IMR-90 (cell line): Measurements from ENCODE around the gene ITGB2. TPM values are rescaled to one million over a fixed set of nuclear protein-coding genes. Genes with fewer than 3 reads are reported as not detected.
A peak's percentile ranks its signal among the peaks of the same experiment; 100 is the strongest.

Experiments
- ATAC-seq: fragments of 200-7000 bp; cut with Tn5 transposase; 2 replicates; pipeline ENCODE4 v1.9.1; 2020; ENCODE audit warnings: low read depth, mild to moderate bottlenecking, moderate library complexity
- BruUV-seq: library from RNA; stranded (reverse); fragments of 400-500 nt; replicated peaks from 2 replicates; lab custom pipeline; 2021; lab: Mats Ljungman, UMichigan
- CTCF ChIA-PET: fragments of 300-600 bp; formaldehyde crosslinking; extraction: SDS; loops from one replicate; lab custom pipeline; 2021; ENCODE audit warnings: antibody characterized with exemption; lab: Yijun Ruan, JAX
- POLR2A ChIA-PET: fragments of 300-600 bp; sonication (Branson Sonifier 250); formaldehyde crosslinking; loops from one replicate; lab custom pipeline; 2022; ENCODE audit warnings: antibody characterized with exemption; ENCODE audit not compliant: unreplicated experiment; lab: Charles Lee
- DNase-seq: peaks from one replicate; pipeline ENCODE4 v3.0.0; 2013
- H2AFZ ChIP-seq: replicated peaks from 2 replicates; pipeline ENCODE3; 2013; ENCODE audit warnings: low read length, mild to moderate bottlenecking; ENCODE audit not compliant: poor library complexity
- H2AK5ac ChIP-seq: 2 replicates; pipeline ENCODE4 v1.6.1; 2013; ENCODE audit warnings: low read depth, low read length, inconsistent platforms
- H2AK9ac ChIP-seq: replicated peaks from 2 replicates; pipeline ENCODE3; 2013; ENCODE audit warnings: mild to moderate bottlenecking, low read depth, low read length, moderate library complexity; ENCODE audit not compliant: poor library complexity
- H2BK120ac ChIP-seq: 2 replicates; pipeline ENCODE4 v1.6.1; 2013; ENCODE audit warnings: low read depth, low read length, inconsistent platforms
- H2BK15ac ChIP-seq: 3 replicates; pipeline ENCODE4 v1.6.1; 2013; ENCODE audit warnings: low read depth, low read length, inconsistent platforms
- H2BK20ac ChIP-seq: 2 replicates; pipeline ENCODE4 v1.6.1; 2013; ENCODE audit warnings: low read depth, mild to moderate bottlenecking, inconsistent platforms, low read length, moderate library complexity
- H2BK5ac ChIP-seq: 2 replicates; pipeline ENCODE4 v1.6.1; 2013; ENCODE audit warnings: mild to moderate bottlenecking, low read depth, low read length, inconsistent platforms; ENCODE audit not compliant: poor library complexity, severe bottlenecking
- H3K14ac ChIP-seq: replicated peaks from 2 replicates; pipeline ENCODE4 v1.6.1; 2013; ENCODE audit warnings: low read depth, low read length, inconsistent platforms
- H3K18ac ChIP-seq: 2 replicates; pipeline ENCODE4 v1.6.1; 2013; ENCODE audit warnings: low read depth, low read length, control low read depth
- H3K23ac ChIP-seq: 2 replicates; pipeline ENCODE4 v1.6.1; 2013; ENCODE audit warnings: low read depth, low read length, inconsistent platforms
- H3K27ac ChIP-seq: 2 replicates; pipeline ENCODE4 v1.5.1; 2013; ENCODE audit warnings: mild to moderate bottlenecking, control low read depth, low read length; ENCODE audit not compliant: insufficient read depth
- H3K27me3 ChIP-seq: 2 replicates; pipeline ENCODE4 v1.6.1; 2013; ENCODE audit warnings: low read length; ENCODE audit not compliant: control insufficient read depth, insufficient read depth
- H3K36me3 ChIP-seq: 2 replicates; pipeline ENCODE4 v1.6.1; 2013; ENCODE audit warnings: low read length, mixed read lengths; ENCODE audit not compliant: control insufficient read depth, insufficient read depth
- H3K4ac ChIP-seq: 2 replicates; pipeline ENCODE4 v1.6.1; 2013; ENCODE audit warnings: low read depth, low read length, inconsistent platforms
- H3K4me1 ChIP-seq: 2 replicates; pipeline ENCODE4 v1.6.1; 2013; ENCODE audit warnings: low read length, mixed read lengths; ENCODE audit not compliant: control insufficient read depth, insufficient read depth
- H3K4me2 ChIP-seq: 2 replicates; pipeline ENCODE4 v1.6.1; 2013; ENCODE audit warnings: low read depth, mild to moderate bottlenecking, control low read depth, low read length, moderate library complexity
- H3K4me3 ChIP-seq: 2 replicates; pipeline ENCODE4 v1.5.1; 2013; ENCODE audit warnings: low read depth, mild to moderate bottlenecking, control low read depth, low read length, moderate library complexity; ENCODE audit not compliant: insufficient read depth
- H3K56ac ChIP-seq: 2 replicates; pipeline ENCODE4 v1.6.1; 2013; ENCODE audit warnings: low read length, inconsistent platforms; ENCODE audit not compliant: insufficient read depth; ENCODE audit errors: extremely low read depth
- H3K79me1 ChIP-seq, 2 experiments: 2 replicates each; pipeline ENCODE4 v1.6.1; 2013; ENCODE audit warnings: low read length in 2 of 2, inconsistent platforms in 1 of 2, low read depth in 1 of 2
- H3K9ac ChIP-seq: 2 replicates; pipeline ENCODE4 v1.6.1; 2013; ENCODE audit warnings: low read depth, low read length, control low read depth
- H3K9me1 ChIP-seq: 2 replicates; pipeline ENCODE4 v1.6.1; 2013; ENCODE audit warnings: low read length, inconsistent platforms; ENCODE audit not compliant: insufficient read depth
- H3K9me3 ChIP-seq: 2 replicates; pipeline ENCODE4 v1.6.1; 2013; ENCODE audit warnings: low read length; ENCODE audit not compliant: control insufficient read depth, insufficient read depth
- H4K20me1 ChIP-seq: 2 replicates; pipeline ENCODE4 v1.6.1; 2013; ENCODE audit warnings: low read length, inconsistent platforms; ENCODE audit not compliant: insufficient read depth
- H4K5ac ChIP-seq: 2 replicates; pipeline ENCODE4 v1.6.1; 2013; ENCODE audit warnings: mild to moderate bottlenecking, low read depth, low read length, control low read depth
- H4K8ac ChIP-seq, 2 experiments: 2 replicates each; pipeline ENCODE4 v1.6.1; 2013; ENCODE audit warnings: low read depth in 2 of 2, low read length in 2 of 2, control low read depth in 1 of 2, inconsistent platforms in 1 of 2
- H4K91ac ChIP-seq: 2 replicates; pipeline ENCODE4 v1.6.1; 2013; ENCODE audit warnings: low read depth, low read length, inconsistent platforms; ENCODE audit not compliant: insufficient read depth
- CEBPB ChIP-seq: IDR thresholded peaks from 2 replicates; pipeline ENCODE4 v1.6.1; 2012; ENCODE audit warnings: low read depth, low read length, improper control_type of control experiment
- FOS ChIP-seq: fragments of 150-350 bp; IDR thresholded peaks from 2 replicates; pipeline ENCODE4 v1.6.1; 2016; ENCODE audit warnings: low read depth, low read length
- MAFK ChIP-seq: IDR thresholded peaks from 2 replicates; pipeline ENCODE4 v1.6.1; 2012; ENCODE audit warnings: low read depth, low read length, improper control_type of control experiment
- MXI1 ChIP-seq: IDR thresholded peaks from 2 replicates; pipeline ENCODE4 v1.6.1; 2012; ENCODE audit warnings: low read depth, mild to moderate bottlenecking, low read length, moderate library complexity, borderline replicate concordance
- POLR2A ChIP-seq: IDR thresholded peaks from 2 replicates; pipeline ENCODE4 v1.6.1; 2012; ENCODE audit warnings: mild to moderate bottlenecking, low read depth, low read length
- RAD21 ChIP-seq: IDR thresholded peaks from 2 replicates; pipeline ENCODE4 v1.6.1; 2012; ENCODE audit warnings: low read length, improper control_type of control experiment
- RCOR1 ChIP-seq: IDR thresholded peaks from 2 replicates; pipeline ENCODE4 v1.6.1; 2012; ENCODE audit warnings: mild to moderate bottlenecking, low read length, improper control_type of control experiment; ENCODE audit not compliant: insufficient replicate concordance
- RFX5 ChIP-seq: IDR thresholded peaks from 2 replicates; pipeline ENCODE4 v1.8.0; 2012; ENCODE audit warnings: low read depth, mild to moderate bottlenecking, low read length, moderate library complexity
- SMC3 ChIP-seq: fragments of 150-350 bp; IDR thresholded peaks from 2 replicates; pipeline ENCODE4 v1.6.1; 2016; ENCODE audit warnings: low read depth, mild to moderate bottlenecking, antibody characterized with exemption, low read length, moderate library complexity
- WGBS, 2 experiments: methylation state at CpG; one replicate each; pipeline versions ENCODE4 v1.1.5 to v1.1.7; 2013; ENCODE audit warnings: missing lambda C conversion rate in 2 of 2; ENCODE audit not compliant: insufficient read length in 1 of 2; ENCODE audit errors: extremely low coverage in 2 of 2; 5-methylcytosine and 5-hydroxymethylcytosine counted together
- dilution Hi-C: fragments of 300-500 bp; cut with HindIII; formaldehyde crosslinking; loops from one replicate; pipeline ENCODE4 v1.14.3; 2018; ENCODE audit warnings: low sequenced_read_pairs; ENCODE audit not compliant: unreplicated experiment
- in situ Hi-C: fragments of 300-500 bp; cut with MboI; formaldehyde crosslinking; loops from 3 replicates; pipeline ENCODE4 v1.14.3; 2019; ENCODE audit warnings: low sequenced_read_pairs, inconsistent platforms, mixed read lengths
- intact Hi-C: fragments of 100-400 bp; cut with micrococcal nuclease; formaldehyde crosslinking; loops from 2 replicates; pipeline ENCODE4 v1.10.0; 2022
- polyA plus RNA-seq, 3 experiments: library from polyadenylated mRNA; depleted of rRNA; stranded (reverse); fragments of >200 nt; gene quantifications; 2 replicates each; pipeline ENCODE4 v1.2.3, GENCODE V29; 2012; ENCODE audit warnings: low replicate concordance in 1 of 3
- total RNA-seq: library from RNA; depleted of rRNA; stranded (reverse); fragments of >200 nt; gene quantifications from 2 replicates; pipeline ENCODE4 v1.2.3, GENCODE V29; 2012
- TF ChIP-seq, protein P1 (sequence below): fragments of 150-350 bp; IDR thresholded peaks from 2 replicates; pipeline ENCODE4 v1.6.1; 2016; ENCODE audit warnings: low read depth, mild to moderate bottlenecking, low read length, moderate library complexity, borderline replicate concordance

ITGB2 gene
- total and polyA plus RNA-seq, 2 of the 4 experiments (the other 2 are of a cell fraction), result 0.14 TPM; not detected in 1

DNA sequence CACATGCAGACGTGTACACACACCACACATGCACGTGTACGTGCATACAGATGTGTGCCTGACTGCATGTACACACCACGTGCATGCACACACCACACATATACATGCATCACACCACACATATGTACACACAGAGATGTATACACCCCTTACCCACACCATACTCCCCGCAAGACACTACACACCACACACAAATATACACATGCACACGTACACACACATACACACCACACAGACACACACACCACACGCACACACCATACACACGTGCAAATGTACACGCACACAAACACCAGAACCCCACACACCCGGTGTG lies 9.7 kb downstream of the ITGB2 start:
- no peaks in the 10 kb centered on the region for H4K20me1 ChIP-seq
- no peaks in the 10 kb centered on the region for H3K79me1 ChIP-seq
- no peak overlapping the region for H3K14ac ChIP-seq
- no peak overlapping the region for H3K9ac ChIP-seq
- H2AK9ac ChIP-seq, result peak overlapping the region; percentile 50
- H2BK5ac ChIP-seq, result no peak overlapping the region
- dilution Hi-C loops, result no loop called here
- no peak overlapping the region for H3K56ac ChIP-seq
- ATAC-seq (no peak), DNase-seq (no peak)
- POLR2A ChIA-PET, result no interaction called here
- 89% methylated on average over 6 of the region's 10 CpGs; no CpG with 5 or more reads in 1 of the 2 experiments for WGBS, 2 experiments
- no peak overlapping the region for H3K27ac ChIP-seq
- H2AFZ ChIP-seq, result peak overlapping the region; percentile 14
- H4K8ac ChIP-seq, result no peak overlapping the region
- H2BK120ac ChIP-seq, result no peak overlapping the region
- in situ Hi-C loops, result no loop called here
- H3K4me1 ChIP-seq, result peaks cover 6% of the 10 kb centered on the region; the same call in 1 of the 2 replicates
- H3K36me3 ChIP-seq, result no peaks in the 10 kb centered on the region
- no peaks in the 10 kb centered on the region for H3K9me1 ChIP-seq
- TF ChIP-seq SMC3 (no peak), RAD21 (no peak), RCOR1 (no peak), MAFK (no peak), FOS (no peak), RFX5 (no peak), POLR2A (no peak), MXI1 (no peak), CEBPB (no peak)
- TF ChIP-seq, protein P1, sequence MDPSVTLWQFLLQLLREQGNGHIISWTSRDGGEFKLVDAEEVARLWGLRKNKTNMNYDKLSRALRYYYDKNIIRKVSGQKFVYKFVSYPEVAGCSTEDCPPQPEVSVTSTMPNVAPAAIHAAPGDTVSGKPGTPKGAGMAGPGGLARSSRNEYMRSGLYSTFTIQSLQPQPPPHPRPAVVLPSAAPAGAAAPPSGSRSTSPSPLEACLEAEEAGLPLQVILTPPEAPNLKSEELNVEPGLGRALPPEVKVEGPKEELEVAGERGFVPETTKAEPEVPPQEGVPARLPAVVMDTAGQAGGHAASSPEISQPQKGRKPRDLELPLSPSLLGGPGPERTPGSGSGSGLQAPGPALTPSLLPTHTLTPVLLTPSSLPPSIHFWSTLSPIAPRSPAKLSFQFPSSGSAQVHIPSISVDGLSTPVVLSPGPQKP, result no peak
- H3K27me3 ChIP-seq, result peaks cover 67% of the 10 kb centered on the region
- no peak overlapping the region for H4K5ac ChIP-seq
- H3K4me3 ChIP-seq, result no peak overlapping the region
- CTCF ChIA-PET, result no interaction called here
- H3K18ac ChIP-seq, result no peak overlapping the region
- H4K91ac ChIP-seq, result no peak overlapping the region
- BruUV-seq, result no TSS peak
- no peak overlapping the region for H2BK20ac ChIP-seq
- no peak overlapping the region for H3K4ac ChIP-seq
- no peak overlapping the region for H3K23ac ChIP-seq
- intact Hi-C loops, result no loop called here
- no peak overlapping the region; the same call in 1 of the 2 replicates for H2AK5ac ChIP-seq
- no peak overlapping the region for H2BK15ac ChIP-seq
- H3K4me2 ChIP-seq, result no peak overlapping the region
- no peaks in the 10 kb centered on the region for H3K9me3 ChIP-seq
